ENCODE results near the gene KLHL26. TPM values are rescaled to one million over a fixed set of nuclear protein-coding genes. Genes with fewer than 3 reads are reported as not detected.

Gene KLHL26
- total and polyA plus RNA-seq, 2 donors from 2014 or later = 5.6 to 16.1 TPM

DNA sequence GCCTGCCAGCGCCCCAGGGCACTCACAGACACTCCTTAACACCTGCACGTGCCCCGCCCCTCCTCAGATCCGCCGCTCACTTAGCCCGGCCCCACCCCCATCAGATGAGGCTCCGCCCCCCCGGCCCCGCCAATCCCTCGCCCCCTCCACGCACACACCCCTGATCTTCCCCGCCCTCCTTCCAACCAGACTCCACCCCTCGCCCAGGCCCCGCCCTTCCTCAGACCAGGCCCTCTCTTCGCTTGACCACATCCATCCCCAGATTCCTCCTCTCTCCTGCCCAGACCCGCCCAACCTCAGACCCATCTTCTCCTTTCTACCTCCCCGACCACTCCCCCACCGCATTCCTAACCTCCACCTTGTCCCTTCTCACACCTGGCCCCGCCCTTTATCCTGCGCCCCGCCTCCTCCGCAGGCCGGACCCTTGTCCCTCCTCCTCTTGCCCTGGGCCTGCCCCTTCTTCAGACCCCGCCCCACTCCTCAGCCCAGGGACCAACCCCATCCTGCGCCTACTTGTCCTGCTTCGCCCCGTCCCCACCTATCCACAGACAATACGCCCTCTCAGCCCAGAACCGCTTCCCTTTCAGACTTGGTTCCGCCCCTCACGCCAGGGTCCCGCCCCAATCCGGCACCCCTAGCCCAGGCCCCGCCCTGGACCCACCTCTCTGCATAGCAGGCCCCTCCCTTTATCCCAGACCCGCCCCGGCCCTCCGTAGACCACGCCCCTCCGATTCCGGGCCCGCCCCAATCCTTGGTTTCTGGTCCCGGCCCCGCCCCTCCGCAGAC, 452 bp upstream of the KLHL26 start:
- Histone ChIP-seq H3K27me3 (ENCODE audit: control insufficient read depth, insufficient read depth, low read length) (no peaks in the 10 kb centered on the region), H3K27ac (ENCODE audit: low read depth in 2 of 2, low read length in 2 of 2) (peak overlapping the region; percentile 74 to 77), H3K9me3 (ENCODE audit: control insufficient read depth in 2 of 3, insufficient read depth in 1 of 3, low read length in 3 of 3) (no peaks in the 10 kb centered on the region), H3K36me3 (ENCODE audit: control insufficient read depth in 2 of 3, insufficient read depth in 3 of 3, low read length in 3 of 3) (no peaks in the 10 kb centered on the region), H3K4me3 (ENCODE audit: low read length in 3 of 3) (peak overlapping the region; percentile 55 to 73 (median 61)), H3K9ac (ENCODE audit: low read length in 3 of 3) (peak overlapping the region in 1 of 3 donors; percentile 55), H3K4me1 (ENCODE audit: control insufficient read depth in 2 of 3, insufficient read depth in 2 of 3, low read depth in 1 of 3, low read length in 3 of 3) (peaks cover 0 to 7% (median 0%) of the 10 kb centered on the region in 3 donors)
- no peak for FAIRE-seq
- intact Hi-C loops (cut with DNase I) = no loop called here
- TF ChIP-seq, protein P1, sequence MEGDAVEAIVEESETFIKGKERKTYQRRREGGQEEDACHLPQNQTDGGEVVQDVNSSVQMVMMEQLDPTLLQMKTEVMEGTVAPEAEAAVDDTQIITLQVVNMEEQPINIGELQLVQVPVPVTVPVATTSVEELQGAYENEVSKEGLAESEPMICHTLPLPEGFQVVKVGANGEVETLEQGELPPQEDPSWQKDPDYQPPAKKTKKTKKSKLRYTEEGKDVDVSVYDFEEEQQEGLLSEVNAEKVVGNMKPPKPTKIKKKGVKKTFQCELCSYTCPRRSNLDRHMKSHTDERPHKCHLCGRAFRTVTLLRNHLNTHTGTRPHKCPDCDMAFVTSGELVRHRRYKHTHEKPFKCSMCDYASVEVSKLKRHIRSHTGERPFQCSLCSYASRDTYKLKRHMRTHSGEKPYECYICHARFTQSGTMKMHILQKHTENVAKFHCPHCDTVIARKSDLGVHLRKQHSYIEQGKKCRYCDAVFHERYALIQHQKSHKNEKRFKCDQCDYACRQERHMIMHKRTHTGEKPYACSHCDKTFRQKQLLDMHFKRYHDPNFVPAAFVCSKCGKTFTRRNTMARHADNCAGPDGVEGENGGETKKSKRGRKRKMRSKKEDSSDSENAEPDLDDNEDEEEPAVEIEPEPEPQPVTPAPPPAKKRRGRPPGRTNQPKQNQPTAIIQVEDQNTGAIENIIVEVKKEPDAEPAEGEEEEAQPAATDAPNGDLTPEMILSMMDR (IDR thresholded peaks at IDR 0.05; ENCODE audit: borderline replicate concordance, extremely low read depth, insufficient read depth) = no peak
- peak; percentile 97 to 99 (median 98) for DNase-seq

GRCh38 chr19:18637673-18638630, 1.1 kb downstream of the KLHL26 start:
- TF ChIP-seq, protein P1 (IDR thresholded peaks at IDR 0.05; ENCODE audit: borderline replicate concordance, extremely low read depth, insufficient read depth) = no peak
- Histone ChIP-seq H3K4me1 (ENCODE audit: control insufficient read depth in 2 of 3, insufficient read depth in 2 of 3, low read depth in 1 of 3, low read length in 3 of 3) (peaks cover 0 to 7% (median 0%) of the 10 kb centered on the region in 3 donors), H3K4me3 (ENCODE audit: low read length in 3 of 3) (peak overlapping the region in 2 of 3 donors; percentile 73 to 75), H3K9ac (ENCODE audit: low read length in 3 of 3) (peak overlapping the region in 1 of 3 donors; percentile 75), H3K36me3 (ENCODE audit: control insufficient read depth in 2 of 3, insufficient read depth in 3 of 3, low read length in 3 of 3) (no peaks in the 10 kb centered on the region), H3K27me3 (ENCODE audit: control insufficient read depth, insufficient read depth, low read length) (no peaks in the 10 kb centered on the region), H3K27ac (ENCODE audit: low read depth in 2 of 2, low read length in 2 of 2) (peak overlapping the region; percentile 74 to 91), H3K9me3 (ENCODE audit: control insufficient read depth in 2 of 3, insufficient read depth in 1 of 3, low read length in 3 of 3) (no peaks in the 10 kb centered on the region)
- FAIRE-seq = no peak
- intact Hi-C loops (cut with DNase I) = no loop called here
- peak in 2 of 5 donors; percentile 39 to 69 for DNase-seq

DNA sequence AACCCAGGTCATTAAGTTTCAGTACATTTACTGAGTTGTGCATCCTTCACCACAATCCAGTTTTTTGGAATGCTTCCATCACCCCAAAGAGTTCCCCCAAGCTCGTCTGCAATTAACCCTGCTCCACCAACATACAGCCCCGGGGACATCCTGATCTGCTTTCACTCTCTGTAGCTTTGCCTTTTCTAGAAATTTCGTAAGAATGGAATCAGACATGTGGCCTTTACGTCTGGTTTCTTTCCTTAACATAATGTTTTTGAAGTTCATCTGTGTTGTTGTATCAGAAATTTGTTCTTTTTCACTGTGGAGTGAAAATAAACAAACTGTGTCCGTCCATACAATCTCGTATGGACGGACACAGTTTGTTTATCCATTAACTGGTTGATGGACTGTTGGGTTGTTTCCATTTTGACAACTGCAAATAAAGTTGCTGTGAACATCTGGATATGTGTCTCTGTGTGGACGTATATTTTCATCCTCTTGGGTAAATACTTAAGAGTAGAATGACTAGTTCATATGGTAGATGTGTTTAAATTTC, 2.9 kb downstream of the KLHL26 start:
- Histone ChIP-seq H3K36me3 (ENCODE audit: control insufficient read depth in 2 of 3, insufficient read depth in 3 of 3, low read length in 3 of 3) (no peaks in the 10 kb centered on the region), H3K27ac (ENCODE audit: low read depth in 2 of 2, low read length in 2 of 2) (no peak overlapping the region), H3K4me1 (ENCODE audit: control insufficient read depth in 2 of 3, insufficient read depth in 2 of 3, low read depth in 1 of 3, low read length in 3 of 3) (peaks cover 0 to 9% (median 7%) of the 10 kb centered on the region in 3 donors), H3K4me3 (ENCODE audit: low read length in 3 of 3) (no peak overlapping the region), H3K9ac (ENCODE audit: low read length in 3 of 3) (no peak overlapping the region), H3K9me3 (ENCODE audit: control insufficient read depth in 2 of 3, insufficient read depth in 1 of 3, low read length in 3 of 3) (no peaks in the 10 kb centered on the region), H3K27me3 (ENCODE audit: control insufficient read depth, insufficient read depth, low read length) (no peaks in the 10 kb centered on the region)
- intact Hi-C loops (cut with DNase I) = no loop called here
- DNase-seq (no peak), FAIRE-seq (no peak)
- TF ChIP-seq, protein P1 (IDR thresholded peaks at IDR 0.05; ENCODE audit: borderline replicate concordance, extremely low read depth, insufficient read depth) = no peak
